Upper lobe of right lung (tissue), 1 donor: ENCODE results near the gene HDLBP. TPM values are rescaled to one million over a fixed set of nuclear protein-coding genes. Genes with fewer than 3 reads are reported as not detected.
A peak's percentile ranks its signal among the peaks of the same experiment; 100 is the strongest.

Experiments used
- ATAC-seq: fragments of 200-7000 bp; cut with Tn5 transposase; one replicate; pipeline ENCODE4 v1.9.1; 2020; ENCODE audit warnings: mild to moderate bottlenecking, moderate library complexity
- DNase-seq: peaks from one replicate; pipeline ENCODE4 v3.0.0-alpha.2; 2020
- H3K27ac ChIP-seq: fragments of 200-600 bp; one replicate; pipeline ENCODE4 v1.8.0; 2022
- H3K27me3 ChIP-seq: fragments of 200-600 bp; one replicate; pipeline ENCODE4 v1.8.0; 2022; ENCODE audit warnings: mild to moderate bottlenecking
- H3K36me3 ChIP-seq: fragments of 200-600 bp; one replicate; pipeline ENCODE4 v1.8.0; 2022
- H3K4me1 ChIP-seq: fragments of 200-600 bp; one replicate; pipeline ENCODE4 v1.8.0; 2022
- H3K4me3 ChIP-seq: fragments of 200-600 bp; one replicate; pipeline ENCODE4 v1.8.0; 2022; ENCODE audit warnings: mild to moderate bottlenecking
- H3K9me3 ChIP-seq: fragments of 200-600 bp; one replicate; pipeline ENCODE4 v1.8.0; 2022
- CTCF ChIP-seq: fragments of 200-600 bp; IDR thresholded peaks from one replicate; pipeline ENCODE4 v1.8.0; 2022; ENCODE audit warnings: antibody characterized with exemption
- intact Hi-C: fragments of 100-400 bp; cut with DNase I; formaldehyde crosslinking; loops from one replicate; pipeline ENCODE4 v1.11.0; 2022
- total RNA-seq: library from RNA; stranded (reverse); fragmentation: NEBNext Ultra II Directional; extraction: Animal tissue kit (Norgen Biotek cat#: 25700); gene quantifications from one replicate; pipeline ENCODE4 v1.2.1, GENCODE V29; 2021
- donor health status: DM: no; HTN: yes; CAD: no; lungs with severe emphysema.

HDLBP gene
- total RNA-seq, 1 donor from 2014 or later, result 444 TPM

DNA sequence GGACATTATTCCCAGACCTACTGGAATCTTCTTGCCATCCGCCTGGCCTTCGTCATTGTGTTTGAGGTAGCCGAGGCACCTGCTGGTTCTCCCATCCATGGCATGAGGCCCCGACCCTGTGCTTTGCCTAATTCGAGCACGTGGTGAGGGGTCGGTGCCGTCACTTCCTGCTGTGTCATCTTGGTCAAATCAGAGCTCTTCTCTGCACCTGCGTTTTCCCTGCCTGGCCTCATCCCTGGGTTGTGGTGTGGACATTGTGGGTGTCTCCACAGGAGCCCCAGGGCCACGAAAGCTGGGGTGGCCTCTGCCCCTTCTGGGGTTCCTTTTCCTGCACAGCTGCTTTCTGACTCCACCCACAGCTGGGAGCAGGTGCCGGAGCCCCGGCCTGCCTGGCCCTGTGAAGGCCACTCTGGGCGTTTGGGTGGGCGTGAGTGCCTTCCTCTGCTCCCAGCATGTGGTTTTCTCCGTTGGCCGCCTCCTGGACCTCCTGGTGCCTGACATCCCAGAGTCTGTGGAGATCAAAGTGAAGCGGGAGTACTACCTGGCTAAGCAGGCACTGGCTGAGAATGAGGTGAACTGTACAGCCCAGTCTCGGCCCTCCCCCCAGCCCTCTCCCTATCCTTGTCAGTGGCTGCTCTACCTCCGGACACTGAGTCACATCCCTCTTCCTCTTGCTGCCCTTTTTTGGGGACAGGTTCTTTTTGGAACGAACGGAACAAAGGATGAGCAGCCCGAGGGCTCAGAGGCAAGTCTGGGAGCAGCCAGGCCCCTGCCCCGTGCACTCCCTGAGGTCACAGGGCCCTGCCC is 92.1 kb downstream of the HDLBP start:
- Histone ChIP-seq H3K36me3 (peaks cover 28% of the 10 kb centered on the region), H3K4me3 (no peak overlapping the region), H3K27ac (no peak overlapping the region), H3K27me3 (no peaks in the 10 kb centered on the region), H3K4me1 (peaks cover 8% of the 10 kb centered on the region), H3K9me3 (no peaks in the 10 kb centered on the region)
- ATAC-seq (peak; percentile 29), DNase-seq (no peak)
- intact Hi-C loops, result no loop called here
- no peak for TF ChIP-seq CTCF

GRCh38 chr2:241219856-241220356 is 95.6 kb downstream of the HDLBP start:
- H3K27me3 ChIP-seq, result no peaks in the 10 kb centered on the region
- no peak for TF ChIP-seq CTCF

DNA sequence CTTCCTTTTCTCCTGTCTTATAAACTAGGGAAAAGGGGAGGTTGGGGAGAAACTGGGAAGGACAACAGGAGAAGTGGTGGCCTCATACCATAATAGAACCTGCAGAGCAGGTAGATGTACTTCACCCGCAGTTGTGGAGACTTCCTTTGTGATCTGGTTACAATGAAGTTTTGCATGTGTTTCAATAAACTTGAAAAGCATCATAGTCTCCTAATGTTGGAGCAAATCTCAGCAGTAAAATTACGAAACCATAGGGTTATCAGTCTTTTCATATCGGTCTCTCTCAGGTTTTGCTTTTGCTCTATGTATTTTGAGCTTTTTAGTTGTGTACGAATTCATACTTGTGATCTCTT is 96.5 kb downstream of the HDLBP start:
- Histone ChIP-seq H3K4me3 (peak overlapping the region; percentile 55), H3K27ac (no peak overlapping the region), H3K4me1 (peaks cover 8% of the 10 kb centered on the region), H3K9me3 (no peaks in the 10 kb centered on the region), H3K27me3 (no peaks in the 10 kb centered on the region), H3K36me3 (no peaks in the 10 kb centered on the region)
- no peak for TF ChIP-seq CTCF
- intact Hi-C loops, result no loop called here
- no peak for DNase-seq
- no peak for ATAC-seq

More at GRCh38 chr2:241219856-241220356, 95.6 kb downstream of the HDLBP start:
- H3K9me3 ChIP-seq, result no peaks in the 10 kb centered on the region
- no peak overlapping the region for H3K27ac ChIP-seq
- no peaks in the 10 kb centered on the region for H3K36me3 ChIP-seq
- intact Hi-C loops, result no loop called here
- ATAC-seq, result no peak
- DNase-seq, result no peak
- H3K4me3 ChIP-seq, result no peak overlapping the region
- H3K4me1 ChIP-seq, result peaks cover 8% of the 10 kb centered on the region

GRCh38 chr2:241218131-241219029 is 97.1 kb downstream of the HDLBP start:
- H3K9me3 ChIP-seq, result no peaks in the 10 kb centered on the region
- H3K4me3 ChIP-seq, result peak overlapping the region; percentile 55
- peaks cover 8% of the 10 kb centered on the region for H3K4me1 ChIP-seq
- DNase-seq (peak; percentile 77), ATAC-seq (peak; percentile 66)
- H3K27ac ChIP-seq, result peak overlapping the region; percentile 36
- intact Hi-C loops, result no loop called here
- H3K27me3 ChIP-seq, result no peaks in the 10 kb centered on the region
- TF ChIP-seq CTCF, result peak; percentile 14
- H3K36me3 ChIP-seq, result no peaks in the 10 kb centered on the region

DNA sequence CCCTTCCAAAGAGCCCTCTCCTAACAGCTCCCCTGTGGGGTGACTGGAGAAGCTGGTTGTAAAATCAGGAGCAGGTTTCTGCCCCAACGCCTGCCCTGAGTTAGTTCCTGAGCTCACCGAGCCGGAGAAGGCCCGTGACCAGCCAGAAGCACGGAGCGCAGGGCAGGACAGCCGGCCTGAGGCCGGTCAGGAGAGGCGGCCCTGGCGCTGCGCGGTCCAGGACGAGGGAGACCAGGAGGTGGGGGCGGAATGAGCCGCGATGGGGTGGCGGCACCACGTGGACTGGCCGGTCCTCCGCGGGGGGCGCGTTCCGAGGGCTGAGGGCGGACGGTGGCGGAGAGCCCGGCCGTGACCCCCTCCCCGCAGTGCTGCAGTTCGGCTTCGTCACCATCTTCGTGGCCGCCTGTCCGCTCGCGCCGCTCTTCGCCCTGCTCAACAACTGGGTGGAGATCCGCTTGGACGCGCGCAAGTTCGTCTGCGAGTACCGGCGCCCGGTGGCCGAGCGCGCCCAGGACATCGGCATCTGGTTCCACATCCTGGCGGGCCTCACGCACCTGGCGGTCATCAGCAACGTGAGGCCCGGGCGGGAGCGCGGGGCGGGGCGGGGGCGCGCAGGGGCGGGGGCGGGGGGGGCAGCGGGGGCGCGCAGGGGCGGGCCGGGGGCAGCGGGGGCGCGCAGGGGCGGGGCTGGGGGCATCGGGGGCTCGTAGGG is 98.0 kb downstream of the HDLBP start:
- DNase-seq (peak; percentile 88), ATAC-seq (peak; percentile 80)
- Histone ChIP-seq H3K9me3 (no peaks in the 10 kb centered on the region), H3K27ac (peak overlapping the region; percentile 82), H3K27me3 (no peaks in the 10 kb centered on the region), H3K4me3 (peak overlapping the region; percentile 48), H3K4me1 (peaks cover 8% of the 10 kb centered on the region), H3K36me3 (no peaks in the 10 kb centered on the region)
- intact Hi-C loops, result no loop called here
- TF ChIP-seq CTCF, result no peak
